Activated naive CD4-positive, alpha-beta T cell treated with anti-CD3 and anti-CD28 coated beads, Interleukin-2, amount 50 U/mL, for 16 hours (primary cell): ENCODE results near the gene PRICKLE2.

Experiments
- DNase-seq: peaks from one replicate; pipeline ENCODE4 v3.0.0-alpha.2; 2020

Gene PRICKLE2

DNA sequence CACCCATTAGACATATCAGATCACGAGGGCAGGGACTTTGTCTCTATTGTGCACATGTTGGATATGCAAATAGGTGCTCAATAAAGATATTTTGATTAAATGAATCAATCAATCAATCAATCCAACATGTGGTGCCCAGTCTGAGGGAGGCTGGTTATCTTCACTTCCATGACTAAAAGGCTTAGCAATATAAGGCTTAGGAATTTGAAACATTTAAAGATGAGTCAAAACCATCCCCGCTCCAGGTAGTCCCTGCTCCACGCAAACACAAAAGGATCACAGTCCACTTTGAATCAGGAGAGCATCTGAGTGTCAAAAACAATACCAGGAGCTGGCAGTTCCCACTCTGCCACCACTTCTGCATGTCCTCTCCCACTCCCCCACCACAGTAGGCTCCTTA is 25.8 kb upstream of the PRICKLE2 start:
- DNase-seq = no peak

DNA sequence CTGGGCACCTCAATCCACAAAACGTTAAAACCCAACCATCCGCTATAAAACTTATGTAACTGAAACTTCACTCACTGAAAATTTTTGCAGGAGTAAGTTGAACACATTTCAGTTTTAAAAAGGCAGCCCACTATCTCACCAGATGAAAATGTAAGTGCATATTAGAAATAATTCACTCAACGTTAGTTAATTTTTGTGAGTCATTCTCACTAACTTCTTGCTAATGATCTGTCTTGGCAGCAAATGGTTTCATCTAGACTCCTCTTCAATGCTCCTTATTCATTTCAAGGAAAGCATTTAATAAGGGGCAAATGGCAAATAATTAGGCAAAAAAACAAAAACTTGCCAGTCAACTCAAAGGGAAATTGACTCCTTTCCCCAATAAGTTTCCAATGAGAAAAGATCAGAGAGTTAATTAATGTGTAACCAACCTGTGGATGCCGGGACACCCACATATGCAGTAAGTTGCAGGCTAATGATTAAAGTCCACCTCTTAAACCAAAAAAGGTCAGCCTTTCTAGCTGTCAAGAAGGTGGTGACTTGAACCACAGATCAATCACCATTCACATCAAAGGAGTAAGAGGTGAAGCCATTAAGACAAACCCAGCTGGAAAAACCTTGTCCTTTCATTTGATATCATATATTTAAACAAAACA is 22.9 kb upstream of the PRICKLE2 start:
- no peak for DNase-seq

DNA sequence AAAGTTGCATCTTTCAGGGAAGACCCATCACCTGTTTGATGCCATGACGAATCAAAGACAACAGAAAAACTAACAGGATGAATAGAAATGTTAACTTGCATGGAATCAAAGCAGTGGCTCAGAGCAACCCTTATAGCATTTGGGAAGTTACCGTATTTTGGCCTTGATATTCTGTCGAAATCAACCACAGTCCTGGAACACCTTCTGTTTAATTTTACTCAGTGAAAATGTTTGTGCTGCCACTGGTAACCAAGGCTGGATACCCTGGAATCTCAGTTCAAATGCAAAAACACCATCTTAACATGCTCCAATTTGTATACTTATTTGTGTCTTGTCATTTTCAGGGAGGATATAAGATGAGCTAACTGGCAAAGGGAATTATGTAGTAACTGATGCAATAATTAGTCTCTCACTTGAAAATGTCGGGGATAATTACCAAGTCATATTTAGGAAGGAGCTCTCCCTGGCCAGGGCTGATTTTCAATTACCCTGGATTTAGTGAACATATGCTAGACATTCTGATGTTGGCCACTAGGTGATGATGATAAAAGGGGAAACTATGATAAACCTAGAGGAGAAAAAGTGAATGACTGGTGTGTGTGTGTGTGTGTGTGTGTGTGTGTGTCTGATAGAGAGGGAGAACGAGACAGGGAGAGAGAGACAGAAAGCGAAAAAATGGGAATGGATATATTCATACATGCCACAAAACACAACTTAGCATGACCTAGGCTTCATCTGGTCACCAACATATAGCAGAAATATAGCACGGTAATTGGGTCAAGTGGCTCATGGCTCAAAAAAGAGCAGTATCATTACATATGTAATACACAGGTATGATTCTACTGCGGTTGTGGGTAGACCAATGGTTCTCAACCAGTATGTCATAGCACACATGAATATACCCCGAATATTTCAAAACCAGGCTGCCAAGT is 19.0 kb upstream of the PRICKLE2 start:
- no peak for DNase-seq

DNA sequence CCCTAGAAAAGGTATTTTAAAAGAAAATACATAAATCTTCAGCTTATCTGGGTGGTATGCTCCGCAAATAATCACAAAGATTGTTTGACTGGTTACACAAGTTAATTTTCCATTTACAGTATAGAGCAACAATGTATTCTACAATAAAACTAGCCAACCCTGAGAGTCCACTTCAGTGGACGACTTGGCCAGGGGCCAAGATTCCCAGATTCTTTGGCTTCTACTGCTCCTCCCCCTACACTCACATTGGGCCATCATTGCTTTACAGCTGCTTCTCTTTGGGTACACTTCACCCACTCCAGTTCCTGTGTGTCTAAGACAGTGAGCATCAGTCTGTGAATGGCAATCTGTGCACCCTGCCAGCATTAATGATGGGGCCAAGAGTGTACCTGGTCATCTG is 17.2 kb upstream of the PRICKLE2 start:
- DNase-seq = no peak

DNA sequence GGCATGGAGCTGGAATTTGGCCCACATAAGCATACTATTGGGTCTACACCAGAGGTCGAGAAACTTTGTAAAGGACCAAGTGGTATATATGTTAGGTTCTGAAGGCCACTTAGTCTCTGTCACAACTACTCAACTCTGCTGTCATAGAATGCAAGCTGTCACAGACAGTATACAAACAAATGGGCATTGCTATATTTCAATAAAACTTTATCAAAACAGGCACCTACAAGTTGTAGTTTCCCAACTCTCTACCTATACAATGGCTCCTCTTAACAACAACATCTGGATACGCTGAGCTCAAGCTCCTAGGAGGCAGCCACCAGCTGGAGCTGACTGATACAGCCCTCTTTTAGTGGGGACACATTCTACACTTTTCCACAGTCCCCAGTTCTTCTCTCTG is 15.7 kb upstream of the PRICKLE2 start:
- no peak for DNase-seq

DNA sequence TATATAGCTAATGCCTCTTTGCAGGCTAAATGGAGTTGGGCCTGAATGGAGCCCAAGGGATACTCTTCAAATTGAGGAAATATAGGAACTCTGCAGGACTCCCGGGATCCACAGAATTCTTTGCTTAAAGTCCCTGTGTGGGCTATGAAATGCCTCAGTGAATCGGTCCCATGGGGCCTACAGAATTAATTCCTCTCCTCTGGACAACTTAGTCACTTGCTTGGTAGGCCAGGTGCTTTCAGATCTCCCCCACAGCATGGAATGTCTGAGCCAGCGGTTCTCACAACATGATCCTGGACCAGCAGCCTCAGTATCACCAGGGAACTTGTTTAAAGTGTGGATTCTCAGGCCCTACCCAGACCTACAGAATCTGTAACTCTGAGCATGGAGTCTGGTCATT is 15.1 kb upstream of the PRICKLE2 start:
- no peak for DNase-seq

DNA sequence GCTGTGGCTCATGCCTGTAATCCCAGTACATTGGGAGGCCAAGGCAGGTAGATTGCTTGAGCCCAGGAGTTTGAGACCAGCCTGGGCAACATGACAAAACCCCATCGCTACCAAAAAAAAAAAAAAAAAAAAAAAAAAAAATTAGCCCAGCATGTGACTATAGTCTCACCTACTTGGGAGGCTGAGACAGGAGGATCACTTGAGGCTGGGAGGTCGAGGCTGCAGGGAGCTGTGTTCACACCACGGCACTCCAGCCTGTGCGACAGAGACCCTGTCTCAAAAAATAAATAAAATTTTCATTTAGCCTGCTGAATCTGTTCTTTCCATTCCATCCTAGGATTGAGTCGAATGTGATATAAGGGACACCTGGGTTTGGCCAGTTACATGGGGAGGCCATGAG is 14.6 kb upstream of the PRICKLE2 start:
- DNase-seq = no peak

DNA sequence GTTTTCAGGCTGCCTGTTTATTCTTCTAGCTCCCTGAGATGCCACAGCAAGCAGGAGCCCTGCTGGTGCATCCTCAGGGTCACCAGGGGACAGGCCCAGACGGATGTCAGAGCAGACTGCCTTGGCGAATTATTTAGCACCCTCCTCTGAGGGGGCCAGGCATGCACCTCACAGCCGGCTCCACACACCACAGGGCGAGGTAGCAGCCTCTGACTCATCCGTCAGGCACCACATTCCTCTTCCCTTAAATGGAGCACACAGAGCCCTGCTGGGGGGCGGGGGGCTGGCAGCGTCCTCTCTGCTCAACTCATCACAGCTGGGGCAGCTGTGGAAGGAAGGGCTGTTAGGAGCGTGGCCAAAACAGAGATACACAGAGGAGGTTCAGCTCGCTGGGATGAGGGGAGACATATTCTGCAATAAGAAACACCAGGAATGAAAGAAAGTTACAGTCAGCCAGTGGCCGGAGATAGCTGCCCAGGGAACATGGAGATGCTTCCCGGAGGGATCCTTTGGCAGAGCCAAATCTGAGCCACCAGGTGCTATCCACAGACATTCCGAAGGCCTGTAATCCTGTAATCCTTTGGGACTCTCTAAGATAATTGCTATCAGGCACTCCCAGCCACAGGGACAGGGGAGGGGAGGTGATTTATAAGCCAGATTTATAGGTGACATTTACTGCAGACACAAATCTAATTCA is 13.9 kb upstream of the PRICKLE2 start:
- no peak for DNase-seq

DNA sequence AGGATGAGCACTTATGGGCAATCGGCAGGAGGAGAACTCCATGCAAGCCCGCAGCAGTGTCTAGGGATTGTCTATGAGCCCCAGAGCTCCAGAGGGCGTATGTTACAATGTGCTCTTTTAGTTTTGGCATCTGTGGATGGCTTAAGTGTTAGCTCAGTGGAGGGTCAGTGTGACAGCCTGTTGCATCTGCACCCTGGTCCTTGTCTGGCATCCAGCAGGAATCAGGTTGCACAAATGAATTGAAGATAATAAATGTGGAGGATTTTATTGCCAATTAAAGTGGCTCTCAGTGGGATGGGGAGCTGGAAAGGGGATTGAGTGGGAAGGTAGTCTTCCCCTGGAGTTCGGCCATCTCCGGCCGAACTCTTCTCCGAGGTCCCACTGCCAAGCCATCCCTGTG is 11.8 kb upstream of the PRICKLE2 start:
- no peak for DNase-seq

DNA sequence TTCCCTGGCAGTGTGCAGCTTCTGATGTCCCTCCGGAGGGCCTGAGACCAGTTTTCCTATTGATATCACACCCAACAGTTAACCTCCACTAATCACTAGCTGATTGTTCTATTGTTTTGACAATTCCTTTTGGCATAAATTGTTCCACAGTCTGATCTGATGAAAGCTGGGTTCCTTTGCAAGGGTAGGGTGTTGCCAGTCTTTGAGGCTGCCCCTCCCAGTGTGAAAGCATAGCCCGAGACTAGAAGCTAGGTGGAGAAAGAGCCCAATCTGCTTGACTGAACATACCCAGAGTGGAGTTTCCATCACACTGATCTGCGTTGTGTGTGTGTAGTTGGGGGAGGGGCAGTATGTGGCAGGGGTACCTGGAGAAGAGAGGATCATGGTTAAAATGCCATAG is 10.3 kb upstream of the PRICKLE2 start:
- no peak for DNase-seq

DNA sequence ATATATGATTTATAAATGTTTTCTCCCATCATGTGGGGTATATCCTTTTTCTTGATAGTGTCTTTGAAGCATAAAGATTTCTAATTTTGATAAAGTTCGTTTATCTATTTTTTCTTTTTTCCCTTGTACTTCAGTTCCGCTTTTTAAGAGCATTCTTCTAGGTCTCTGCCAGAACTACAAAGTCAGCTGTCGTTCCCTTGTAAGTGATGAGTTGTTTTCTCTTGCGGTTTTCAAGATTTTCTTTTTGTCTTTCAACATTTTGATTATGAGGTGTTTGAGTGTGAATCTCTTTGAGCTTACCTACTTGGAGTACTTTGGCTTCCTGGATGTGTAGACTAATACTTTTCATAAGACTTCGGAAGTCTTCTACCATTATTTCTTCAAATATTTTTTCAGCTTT is 9.3 kb upstream of the PRICKLE2 start:
- no peak for DNase-seq

DNA sequence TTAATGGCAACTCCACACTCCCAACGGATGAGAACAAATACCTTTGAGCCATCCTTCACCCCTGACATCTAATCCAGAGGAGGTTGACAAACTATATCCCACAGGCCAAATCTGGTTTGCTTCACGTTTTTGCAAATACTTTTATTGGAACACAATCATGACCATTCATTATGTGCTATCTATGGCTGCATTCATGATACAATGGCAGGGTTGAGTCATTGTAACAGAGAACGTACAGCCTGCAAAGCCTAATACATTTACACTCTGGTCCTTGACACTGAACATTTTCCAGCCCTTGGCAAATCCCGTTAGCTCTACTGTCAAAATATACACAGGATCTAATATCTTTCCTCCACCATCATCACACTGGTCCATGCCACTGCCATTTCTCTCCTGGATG is 7.6 kb upstream of the PRICKLE2 start:
- DNase-seq = no peak

DNA sequence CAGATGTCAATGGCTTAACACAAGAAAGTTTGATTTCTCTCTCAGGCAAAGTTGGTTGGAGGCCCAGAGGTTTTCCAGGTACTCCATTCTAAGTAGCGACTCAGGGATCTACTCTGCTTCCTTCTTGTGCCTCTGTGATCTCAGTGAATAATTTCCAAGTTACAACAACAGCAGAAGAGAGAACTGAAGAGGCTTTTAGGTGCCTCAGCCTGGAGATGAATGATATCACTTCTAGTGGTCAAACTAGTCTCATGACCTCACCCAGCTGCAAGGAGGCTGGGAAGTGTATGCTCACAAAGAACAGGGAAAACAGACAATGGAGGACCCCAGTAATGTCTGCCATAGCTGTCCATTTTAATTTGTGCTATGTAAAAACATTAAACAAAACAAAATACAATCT is 4.6 kb upstream of the PRICKLE2 start:
- no peak for DNase-seq

DNA sequence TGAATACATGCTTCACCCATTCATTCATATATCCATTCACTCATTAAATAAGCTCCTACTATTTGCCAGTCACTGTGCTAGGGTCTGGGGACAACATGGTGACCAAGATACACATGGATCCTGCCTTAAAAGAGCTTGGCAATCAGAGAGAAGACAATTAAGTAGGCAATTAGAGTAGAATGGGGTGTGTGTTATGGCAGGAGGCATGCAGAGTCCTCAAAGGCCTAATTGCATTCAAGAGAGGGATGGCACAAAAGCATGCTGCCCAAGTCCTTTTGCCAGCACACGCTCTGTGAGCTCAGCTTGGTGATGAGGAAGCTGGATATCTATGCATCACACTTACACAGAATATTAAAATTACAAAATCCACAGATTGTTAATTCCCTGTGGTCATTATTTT is 2.8 kb upstream of the PRICKLE2 start:
- DNase-seq = no peak

DNA sequence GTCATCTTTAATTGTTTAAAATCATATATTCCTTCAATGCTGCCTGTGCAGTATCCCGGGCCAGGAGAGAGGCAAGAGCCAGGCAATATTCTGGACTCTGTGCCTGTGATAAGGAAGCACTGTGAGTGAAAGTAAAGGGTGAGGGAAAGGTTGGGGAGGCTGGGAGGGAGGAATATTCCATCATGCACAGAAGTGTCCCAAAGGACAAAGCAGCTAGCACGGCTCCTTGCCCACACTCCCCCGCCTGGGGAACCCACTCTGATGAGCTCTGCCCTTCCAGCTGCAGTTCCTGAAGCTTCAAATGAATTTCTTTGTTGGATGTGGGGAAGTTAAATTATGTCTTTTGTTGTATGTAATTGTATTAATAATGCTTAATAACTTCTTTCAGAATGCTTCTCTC is 1.5 kb upstream of the PRICKLE2 start:
- no peak for DNase-seq

DNA sequence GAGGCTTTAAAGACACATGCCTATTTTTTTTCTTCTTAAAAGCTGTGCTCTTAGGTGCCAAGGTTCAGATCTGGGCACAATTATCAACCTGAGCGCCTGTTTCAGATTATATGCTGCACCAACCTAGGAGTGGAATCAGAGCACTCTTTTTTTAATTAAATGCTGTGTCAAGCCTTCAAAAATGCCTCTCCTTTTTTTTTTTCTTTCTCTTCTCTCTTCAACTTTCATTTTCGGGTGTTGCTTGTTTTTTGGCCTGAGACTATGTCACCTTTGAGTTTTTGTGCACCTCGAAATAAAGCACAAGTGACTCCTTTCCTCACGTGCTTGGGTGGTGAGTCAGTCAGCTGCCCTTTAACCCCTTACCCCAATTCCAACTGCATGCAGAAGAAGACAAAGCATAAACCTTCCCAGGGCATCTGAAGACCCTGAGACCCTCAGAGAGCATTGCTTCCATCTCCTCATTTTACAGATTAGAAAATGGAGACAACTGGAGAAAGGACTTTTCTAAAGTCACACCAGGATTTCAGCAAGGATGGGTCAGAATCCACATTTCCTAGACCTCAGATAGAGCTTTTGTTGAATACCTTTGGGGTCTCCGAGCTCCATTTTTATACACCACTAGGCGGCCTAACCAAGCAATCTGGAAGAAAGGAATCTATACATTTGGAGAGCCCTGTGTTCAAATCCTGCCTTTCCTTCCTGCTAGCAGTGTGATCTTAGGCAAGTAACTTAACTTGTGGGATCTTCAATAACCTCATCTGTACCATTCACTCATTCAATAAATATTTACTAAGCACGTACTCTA is 631 bp upstream of the PRICKLE2 start:
- DNase-seq = no peak

DNA sequence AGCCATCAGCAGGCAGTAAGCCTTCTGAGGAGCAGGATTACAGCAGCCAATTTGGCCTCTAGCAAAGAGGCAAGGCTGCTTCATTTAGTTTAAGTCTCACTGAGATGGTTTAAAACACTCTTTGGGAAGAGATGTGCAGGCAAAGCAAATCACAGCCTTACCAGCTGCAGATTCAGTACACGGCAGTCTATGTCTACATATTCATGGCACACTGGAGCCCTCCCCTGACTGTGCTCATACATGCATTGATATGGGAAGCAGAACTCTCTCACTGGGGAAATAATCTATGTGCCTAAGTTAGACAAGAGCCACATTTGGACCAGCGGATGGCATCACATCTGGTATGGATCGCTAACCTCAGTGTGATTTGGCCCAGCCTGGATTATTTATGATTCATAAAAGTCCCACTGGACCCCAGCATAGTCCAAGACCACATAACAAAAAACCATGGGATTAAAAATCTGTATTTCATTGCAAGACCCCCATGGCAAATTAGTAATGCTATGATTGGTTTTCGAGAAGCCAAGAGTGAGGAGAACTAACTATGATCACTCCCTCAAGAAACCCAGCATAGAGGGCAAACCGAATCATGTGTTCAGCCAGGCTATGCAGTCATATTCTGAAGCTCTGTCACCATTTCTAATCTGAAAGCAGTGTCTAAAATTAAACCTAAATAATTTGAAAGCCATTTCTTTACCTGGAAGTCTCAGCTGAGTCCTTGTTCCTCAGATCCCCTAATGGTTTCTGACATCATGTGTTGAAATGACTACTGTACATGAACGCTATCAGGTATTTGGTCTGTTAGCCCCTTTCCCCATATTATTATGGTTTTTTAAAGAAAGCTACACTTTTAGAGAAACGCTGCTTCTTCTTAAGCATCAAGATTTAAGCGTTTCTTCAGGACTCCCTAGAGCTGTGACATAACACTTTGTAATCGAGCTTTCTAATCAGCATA is 1.2 kb downstream of the PRICKLE2 start:
- DNase-seq = no peak

DNA sequence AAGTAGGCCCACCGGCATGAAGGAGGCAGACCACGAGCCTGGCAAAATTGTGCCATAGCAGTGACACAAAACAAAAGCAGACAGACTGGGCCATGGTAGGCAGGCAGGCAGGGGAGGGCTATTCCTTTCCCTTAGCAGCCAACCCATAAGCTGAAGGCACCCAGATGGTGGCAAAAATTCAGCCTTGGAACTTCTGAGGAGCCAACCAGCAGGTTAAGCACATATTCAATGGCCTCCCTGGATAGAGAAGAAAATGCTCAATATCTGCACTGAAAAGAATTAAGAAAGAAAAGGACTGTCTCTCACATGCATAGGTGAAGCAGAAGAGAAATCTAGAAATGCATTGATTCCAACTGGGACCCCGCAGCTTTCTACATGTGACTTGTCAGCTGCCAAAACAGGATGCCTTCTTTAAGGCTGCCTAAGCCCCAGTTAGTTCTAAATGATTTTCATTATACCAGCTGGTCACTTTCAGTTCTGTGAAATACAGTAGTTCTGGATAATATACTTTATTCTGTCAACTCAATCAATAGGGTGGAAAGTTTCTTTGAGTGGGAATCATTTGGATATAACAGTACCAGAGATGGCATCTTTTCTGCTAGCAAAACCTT is 2.7 kb downstream of the PRICKLE2 start:
- no peak for DNase-seq

DNA sequence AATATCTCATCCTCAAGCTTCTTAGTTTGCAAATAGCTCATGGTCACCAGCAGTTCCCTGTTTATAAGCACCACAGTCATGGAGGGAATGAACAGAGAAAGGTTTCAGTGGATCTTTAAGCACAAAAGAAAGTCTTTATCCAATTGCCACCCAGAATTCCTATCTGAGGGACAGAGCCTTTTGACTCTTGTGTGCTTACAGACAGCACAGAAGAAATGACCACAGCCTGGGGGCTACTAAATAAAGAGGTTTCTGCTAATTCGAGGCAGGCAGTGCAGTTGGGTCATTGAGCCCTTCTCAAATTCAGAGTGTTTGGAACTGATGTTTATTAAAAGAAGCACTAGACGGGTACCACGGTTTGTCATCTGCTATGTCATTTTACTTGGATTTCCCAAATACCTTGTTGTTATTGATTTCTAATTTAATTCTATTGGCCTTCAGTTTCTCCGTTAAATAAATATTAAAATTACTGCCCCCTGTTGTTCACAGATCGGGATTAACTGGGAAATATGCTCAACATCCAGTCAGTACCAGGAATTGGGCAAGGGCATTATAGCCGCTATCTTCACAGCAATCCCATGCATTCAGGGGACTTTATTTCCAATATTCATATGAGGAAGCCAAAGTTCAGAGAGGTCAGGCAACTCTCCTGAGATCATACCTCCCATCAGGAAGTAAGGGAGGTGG is 3.6 kb downstream of the PRICKLE2 start:
- no peak for DNase-seq

DNA sequence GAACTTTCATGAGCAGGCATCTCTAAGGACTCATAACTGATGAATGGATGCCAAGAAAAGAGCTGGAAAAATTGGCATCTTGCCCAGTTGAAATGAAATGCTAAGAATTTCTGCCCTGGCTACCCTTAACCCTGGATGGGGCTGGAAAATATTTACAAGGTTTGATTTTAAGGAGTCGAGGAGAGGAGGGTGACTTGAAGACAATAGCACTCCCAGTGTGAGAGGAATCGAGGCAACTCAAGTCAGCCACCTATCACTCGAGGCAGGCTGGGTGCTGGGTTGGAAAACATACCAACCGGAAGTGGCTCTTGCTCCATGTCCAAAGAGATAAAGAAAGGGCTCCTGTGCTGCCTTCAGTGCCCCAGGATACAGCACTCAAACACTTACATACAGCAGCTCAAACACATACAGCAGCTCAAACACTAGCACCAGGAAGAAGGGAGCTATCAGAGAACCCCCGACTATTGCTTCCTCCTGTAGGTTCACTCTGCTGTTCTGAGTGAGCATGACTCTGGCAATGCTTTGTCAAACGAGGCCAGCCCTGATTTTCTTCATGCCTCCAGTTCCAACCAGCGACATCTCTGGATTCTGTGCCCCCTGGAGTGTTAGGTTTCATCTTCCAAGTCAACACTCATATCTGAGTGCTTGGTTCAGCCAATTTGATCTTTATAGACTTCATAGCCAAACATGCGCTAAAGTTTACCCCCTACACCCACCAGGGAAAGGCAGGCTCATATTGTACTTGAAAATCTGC is 4.9 kb downstream of the PRICKLE2 start:
- DNase-seq = no peak
